Measurements from ENCODE around the gene STS. TPM values are rescaled to one million over a fixed set of nuclear protein-coding genes. Genes with fewer than 3 reads are reported as not detected.

Gene STS
- total RNA-seq, 1 donor from 2014 or later: 5.3 TPM

DNA sequence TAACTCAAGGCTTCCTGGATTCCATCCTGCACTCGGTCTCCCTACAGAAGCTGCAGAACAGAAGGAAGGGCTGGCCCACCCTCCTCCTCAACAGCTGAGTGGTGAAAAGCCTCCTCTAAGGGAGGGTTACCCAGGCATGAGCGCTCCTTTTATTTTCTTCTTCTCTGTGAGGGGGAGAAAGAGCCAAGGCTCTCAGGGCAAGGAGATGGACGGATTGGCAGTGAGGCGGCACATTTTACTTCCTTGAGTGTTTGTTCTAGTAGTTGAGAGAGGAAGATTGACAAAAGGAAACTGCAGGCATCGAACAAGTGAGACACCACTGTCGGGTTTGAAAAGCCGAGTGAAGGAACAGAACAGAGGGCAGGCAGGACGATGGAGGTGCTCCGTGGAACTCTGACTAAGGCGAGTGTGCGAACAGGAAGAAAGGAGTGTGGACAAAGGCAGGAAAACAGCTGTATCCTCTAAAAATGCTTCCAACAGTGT is 38.4 kb upstream of the STS start:
- intact Hi-C loops (cut with micrococcal nuclease): no loop called here
- Histone ChIP-seq H3K27ac (replicated peaks) (peak overlapping the region; percentile 48), H3K4me1 (peaks cover 11% of the 10 kb centered on the region), H3K4me3 (peak overlapping the region; percentile 38), H3K9me3 (replicated peaks) (no peaks in the 10 kb centered on the region), H3K27me3 (ENCODE audit: low read depth) (no peaks in the 10 kb centered on the region), H3K36me3 (peaks cover 8% of the 10 kb centered on the region)
- TF ChIP-seq, protein P1, sequence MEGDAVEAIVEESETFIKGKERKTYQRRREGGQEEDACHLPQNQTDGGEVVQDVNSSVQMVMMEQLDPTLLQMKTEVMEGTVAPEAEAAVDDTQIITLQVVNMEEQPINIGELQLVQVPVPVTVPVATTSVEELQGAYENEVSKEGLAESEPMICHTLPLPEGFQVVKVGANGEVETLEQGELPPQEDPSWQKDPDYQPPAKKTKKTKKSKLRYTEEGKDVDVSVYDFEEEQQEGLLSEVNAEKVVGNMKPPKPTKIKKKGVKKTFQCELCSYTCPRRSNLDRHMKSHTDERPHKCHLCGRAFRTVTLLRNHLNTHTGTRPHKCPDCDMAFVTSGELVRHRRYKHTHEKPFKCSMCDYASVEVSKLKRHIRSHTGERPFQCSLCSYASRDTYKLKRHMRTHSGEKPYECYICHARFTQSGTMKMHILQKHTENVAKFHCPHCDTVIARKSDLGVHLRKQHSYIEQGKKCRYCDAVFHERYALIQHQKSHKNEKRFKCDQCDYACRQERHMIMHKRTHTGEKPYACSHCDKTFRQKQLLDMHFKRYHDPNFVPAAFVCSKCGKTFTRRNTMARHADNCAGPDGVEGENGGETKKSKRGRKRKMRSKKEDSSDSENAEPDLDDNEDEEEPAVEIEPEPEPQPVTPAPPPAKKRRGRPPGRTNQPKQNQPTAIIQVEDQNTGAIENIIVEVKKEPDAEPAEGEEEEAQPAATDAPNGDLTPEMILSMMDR (IDR thresholded peaks at IDR 0.05; ENCODE audit: borderline replicate concordance): no peak
- no peak for DNase-seq

DNA sequence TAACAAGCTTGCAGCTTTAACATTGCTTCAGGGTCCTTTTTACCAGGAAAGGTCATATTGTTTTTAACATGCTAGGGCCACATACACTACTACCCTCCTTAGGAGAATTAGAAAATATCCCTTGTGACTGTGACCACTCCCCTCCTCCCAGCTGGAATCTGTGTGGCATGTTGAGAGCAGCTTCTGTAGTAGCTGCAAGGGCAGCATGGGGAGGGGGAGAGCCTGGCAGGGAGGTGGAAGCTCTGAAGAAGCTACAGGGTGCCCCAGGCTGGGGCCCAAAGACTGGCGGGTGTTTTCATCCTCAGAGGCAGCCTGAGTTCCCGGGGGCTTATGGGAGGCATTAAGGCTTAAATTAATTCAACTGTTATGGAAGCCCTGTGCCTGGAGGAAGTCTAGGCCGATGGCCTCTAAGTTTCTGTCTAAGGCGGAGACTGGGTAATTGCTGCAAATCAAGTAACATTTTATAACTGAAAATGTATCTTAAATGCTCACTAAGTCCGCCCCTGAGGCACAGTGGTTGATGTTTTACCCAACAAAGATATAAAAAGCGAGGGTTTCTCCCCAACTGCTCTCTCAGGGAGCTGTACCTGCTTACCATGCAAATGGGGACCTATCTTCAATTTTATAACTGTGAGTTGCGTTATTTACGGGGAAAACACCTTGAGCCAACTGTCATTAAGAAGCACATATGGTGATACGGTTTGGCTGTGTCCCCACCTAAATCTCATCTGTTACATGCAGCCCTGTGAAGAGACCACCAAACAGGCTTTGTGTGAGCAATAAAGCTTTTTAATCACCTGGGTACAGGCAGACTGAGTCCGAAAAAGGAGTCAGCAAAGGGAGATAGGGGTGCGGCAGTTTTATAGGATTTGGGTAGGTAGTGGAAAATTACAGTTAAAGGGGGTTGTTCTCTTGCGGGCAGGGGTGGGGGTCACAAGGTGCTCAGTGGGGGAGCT is 37.4 kb upstream of the STS start:
- peak overlapping the region; percentile 48 for H3K27ac ChIP-seq (replicated peaks)
- no peaks in the 10 kb centered on the region for H3K9me3 ChIP-seq (replicated peaks)
- no peaks in the 10 kb centered on the region for H3K27me3 ChIP-seq (ENCODE audit: low read depth)
- TF ChIP-seq, protein P1 (IDR thresholded peaks at IDR 0.05; ENCODE audit: borderline replicate concordance): no peak
- no peak for DNase-seq
- H3K36me3 ChIP-seq: no peaks in the 10 kb centered on the region
- intact Hi-C loops (cut with micrococcal nuclease): no loop called here
- peaks cover 11% of the 10 kb centered on the region for H3K4me1 ChIP-seq
- H3K4me3 ChIP-seq: no peak overlapping the region

DNA sequence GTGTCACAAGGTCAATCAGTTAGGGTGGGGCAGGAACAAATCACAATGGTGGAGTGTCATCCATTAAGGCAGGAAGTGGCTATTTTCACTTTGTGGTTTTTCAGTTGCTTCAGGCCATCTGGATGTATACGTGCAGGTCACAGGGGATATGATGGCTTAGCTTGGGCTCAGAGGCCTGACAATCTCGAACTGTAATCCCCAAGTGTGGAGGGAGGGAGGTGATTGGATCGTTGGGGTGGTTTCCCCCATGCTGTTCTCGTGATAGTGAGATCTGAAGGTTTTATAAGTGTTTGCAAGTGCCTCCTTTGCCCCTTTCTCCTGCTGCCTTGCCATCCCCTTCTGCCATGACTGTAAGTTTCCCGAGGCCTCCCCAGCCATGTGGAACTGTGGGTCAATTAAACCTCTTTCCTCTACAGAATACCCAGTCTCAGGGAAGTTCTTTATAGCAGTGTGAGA is 36.7 kb upstream of the STS start:
- no peaks in the 10 kb centered on the region for H3K27me3 ChIP-seq (ENCODE audit: low read depth)
- no peak overlapping the region for H3K4me3 ChIP-seq
- no peaks in the 10 kb centered on the region for H3K36me3 ChIP-seq
- intact Hi-C loops (cut with micrococcal nuclease): no loop called here
- H3K27ac ChIP-seq (replicated peaks): no peak overlapping the region
- H3K9me3 ChIP-seq (replicated peaks): no peaks in the 10 kb centered on the region
- no peak for DNase-seq
- peaks cover 16% of the 10 kb centered on the region for H3K4me1 ChIP-seq
- TF ChIP-seq, protein P1 (IDR thresholded peaks at IDR 0.05; ENCODE audit: borderline replicate concordance): no peak

DNA sequence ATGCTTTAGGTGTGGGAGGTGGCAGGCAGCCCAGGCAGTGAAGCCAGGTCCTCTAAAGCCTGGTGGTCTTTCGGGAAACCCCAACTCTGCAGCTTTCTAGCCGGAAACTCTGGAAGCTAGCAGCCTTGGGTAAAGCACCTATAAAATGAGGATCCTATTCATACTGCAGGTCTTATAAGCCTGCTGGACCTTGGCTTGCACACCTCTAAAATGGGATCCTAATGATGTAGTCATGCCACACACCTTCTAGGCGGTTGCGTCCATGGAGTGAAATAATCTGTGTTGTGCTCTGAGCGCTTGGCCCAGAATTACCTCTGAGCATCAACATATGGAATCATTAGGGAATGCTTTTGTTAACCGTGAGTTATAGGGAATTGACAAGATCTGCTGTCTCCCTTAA is 36.0 kb upstream of the STS start:
- H3K27ac ChIP-seq (replicated peaks): no peak overlapping the region
- no peak overlapping the region for H3K4me3 ChIP-seq
- no peaks in the 10 kb centered on the region for H3K36me3 ChIP-seq
- H3K9me3 ChIP-seq (replicated peaks): no peaks in the 10 kb centered on the region
- H3K27me3 ChIP-seq (ENCODE audit: low read depth): no peaks in the 10 kb centered on the region
- TF ChIP-seq, protein P1 (IDR thresholded peaks at IDR 0.05; ENCODE audit: borderline replicate concordance): no peak
- peaks cover 21% of the 10 kb centered on the region for H3K4me1 ChIP-seq
- intact Hi-C loops (cut with micrococcal nuclease): no loop called here
- no peak for DNase-seq

DNA sequence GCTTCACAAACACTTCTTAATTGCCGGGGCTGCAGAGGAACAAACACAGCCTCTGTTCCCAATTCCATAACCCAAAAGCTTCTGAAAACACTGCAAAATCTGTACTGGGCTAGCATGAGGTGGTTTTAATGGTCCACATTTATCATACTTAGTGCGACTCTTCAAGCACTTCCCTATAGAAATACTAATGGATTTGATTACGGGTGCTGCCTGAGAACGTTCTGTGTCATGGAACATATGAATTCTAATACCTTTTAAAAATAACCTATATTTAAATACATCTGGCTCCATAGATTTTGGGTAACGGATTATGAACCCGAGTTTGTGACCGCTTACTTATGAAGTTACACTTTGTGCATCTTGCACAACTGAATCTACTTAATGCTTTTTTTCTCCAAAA is 35.4 kb upstream of the STS start:
- no peaks in the 10 kb centered on the region for H3K36me3 ChIP-seq
- no peaks in the 10 kb centered on the region for H3K27me3 ChIP-seq (ENCODE audit: low read depth)
- intact Hi-C loops (cut with micrococcal nuclease): no loop called here
- no peak overlapping the region for H3K4me3 ChIP-seq
- H3K27ac ChIP-seq (replicated peaks): no peak overlapping the region
- no peak for DNase-seq
- TF ChIP-seq, protein P1 (IDR thresholded peaks at IDR 0.05; ENCODE audit: borderline replicate concordance): no peak
- no peaks in the 10 kb centered on the region for H3K9me3 ChIP-seq (replicated peaks)
- peaks cover 21% of the 10 kb centered on the region for H3K4me1 ChIP-seq

Data from left ventricle myocardium inferior (tissue), 1 donor.